Muscle of back (tissue), 11 donors: ENCODE results near the gene SPTLC2. TPM values are rescaled to one million over a fixed set of nuclear protein-coding genes. Genes with fewer than 3 reads are reported as not detected.

Experiments used
- DNase-seq, 3 donors: peaks; one replicate each; pipeline versions ENCODE4 v3.0.0 to v3.0.0-alpha.2; 2013
- polyA plus RNA-seq, 10 donors: library from polyadenylated mRNA; unstranded; fragments of 120-200 nt; gene quantifications; one replicate each; pipeline ENCODE4 v1.2.1, GENCODE V29; 2013; ENCODE audit not compliant: insufficient read length in 10 of 10

Gene SPTLC2
- polyA plus RNA-seq, 10 donors: 13.9 to 21.8 (median 19.5) TPM

GRCh38 chr14:77508249-77508648 lies 108.2 kb downstream of the SPTLC2 start:
- no peak for DNase-seq

GRCh38 chr14:77507762-77508161 lies 108.7 kb downstream of the SPTLC2 start:
- DNase-seq: no peak

GRCh38 chr14:77505031-77505430 lies 111.4 kb downstream of the SPTLC2 start:
- no peak for DNase-seq

GRCh38 chr14:77503138-77503537 lies 113.3 kb downstream of the SPTLC2 start:
- DNase-seq: no peak

GRCh38 chr14:77502109-77502782 lies 114.2 kb downstream of the SPTLC2 start:
- DNase-seq: no peak

- DNase-seq: peak in 1 of 3 donors; percentile 37
Measured at GRCh38 chr14:77498984-77499527, 117.4 kb downstream of the SPTLC2 start.

GRCh38 chr14:77498120-77498979 lies 118.1 kb downstream of the SPTLC2 start, which contains the start of gene ISM2:
ISM2 (minus strand) TSS chr14:77498816; CDS start chr14:77498793, 23 bp downstream.
- DNase-seq: peak in 2 of 3 donors; percentile 34 to 67

- DNase-seq: no peak
Measured at GRCh38 chr14:77495334-77495733, 121.1 kb downstream of the SPTLC2 start.

GRCh38 chr14:77491056-77491455 lies 125.4 kb downstream of the SPTLC2 start:
- no peak for DNase-seq

GRCh38 chr14:77490347-77490986 lies 126.0 kb downstream of the SPTLC2 start:
- DNase-seq: no peak

- DNase-seq: no peak
Measured at GRCh38 chr14:77489041-77489440, 127.4 kb downstream of the SPTLC2 start.

- no peak for DNase-seq
Measured at GRCh38 chr14:77488558-77488957, 127.9 kb downstream of the SPTLC2 start.

GRCh38 chr14:77485901-77486678 lies 130.3 kb downstream of the SPTLC2 start:
- DNase-seq: peak in 1 of 3 donors; percentile 8

- DNase-seq: no peak
Measured at GRCh38 chr14:77485256-77485655, 131.2 kb downstream of the SPTLC2 start.

GRCh38 chr14:77482422-77482821 lies 134.0 kb downstream of the SPTLC2 start:
- DNase-seq: no peak

- no peak for DNase-seq
Measured at GRCh38 chr14:77478796-77479195, 137.6 kb downstream of the SPTLC2 start.

GRCh38 chr14:77478029-77478428 lies 138.4 kb downstream of the SPTLC2 start:
- DNase-seq: no peak

GRCh38 chr14:77475432-77476115 lies 140.9 kb downstream of the SPTLC2 start:
- no peak for DNase-seq

- peak in 1 of 3 donors; percentile 37 for DNase-seq
Measured at GRCh38 chr14:77474479-77475177, 141.8 kb downstream of the SPTLC2 start.

- DNase-seq: no peak
Measured at GRCh38 chr14:77473921-77474320, 142.5 kb downstream of the SPTLC2 start.
